ENCODE results near the gene ORC3. TPM values are rescaled to one million over a fixed set of nuclear protein-coding genes. Genes with fewer than 3 reads are reported as not detected.

The ORC3 gene
- total and polyA plus RNA-seq, 10 of the 15 experiments (the other 5 are each of a cell fraction or from before 2014, with no cell fraction given): 27.2 to 76.3 (median 54.6) TPM

- TF ChIP-seq, protein P1, sequence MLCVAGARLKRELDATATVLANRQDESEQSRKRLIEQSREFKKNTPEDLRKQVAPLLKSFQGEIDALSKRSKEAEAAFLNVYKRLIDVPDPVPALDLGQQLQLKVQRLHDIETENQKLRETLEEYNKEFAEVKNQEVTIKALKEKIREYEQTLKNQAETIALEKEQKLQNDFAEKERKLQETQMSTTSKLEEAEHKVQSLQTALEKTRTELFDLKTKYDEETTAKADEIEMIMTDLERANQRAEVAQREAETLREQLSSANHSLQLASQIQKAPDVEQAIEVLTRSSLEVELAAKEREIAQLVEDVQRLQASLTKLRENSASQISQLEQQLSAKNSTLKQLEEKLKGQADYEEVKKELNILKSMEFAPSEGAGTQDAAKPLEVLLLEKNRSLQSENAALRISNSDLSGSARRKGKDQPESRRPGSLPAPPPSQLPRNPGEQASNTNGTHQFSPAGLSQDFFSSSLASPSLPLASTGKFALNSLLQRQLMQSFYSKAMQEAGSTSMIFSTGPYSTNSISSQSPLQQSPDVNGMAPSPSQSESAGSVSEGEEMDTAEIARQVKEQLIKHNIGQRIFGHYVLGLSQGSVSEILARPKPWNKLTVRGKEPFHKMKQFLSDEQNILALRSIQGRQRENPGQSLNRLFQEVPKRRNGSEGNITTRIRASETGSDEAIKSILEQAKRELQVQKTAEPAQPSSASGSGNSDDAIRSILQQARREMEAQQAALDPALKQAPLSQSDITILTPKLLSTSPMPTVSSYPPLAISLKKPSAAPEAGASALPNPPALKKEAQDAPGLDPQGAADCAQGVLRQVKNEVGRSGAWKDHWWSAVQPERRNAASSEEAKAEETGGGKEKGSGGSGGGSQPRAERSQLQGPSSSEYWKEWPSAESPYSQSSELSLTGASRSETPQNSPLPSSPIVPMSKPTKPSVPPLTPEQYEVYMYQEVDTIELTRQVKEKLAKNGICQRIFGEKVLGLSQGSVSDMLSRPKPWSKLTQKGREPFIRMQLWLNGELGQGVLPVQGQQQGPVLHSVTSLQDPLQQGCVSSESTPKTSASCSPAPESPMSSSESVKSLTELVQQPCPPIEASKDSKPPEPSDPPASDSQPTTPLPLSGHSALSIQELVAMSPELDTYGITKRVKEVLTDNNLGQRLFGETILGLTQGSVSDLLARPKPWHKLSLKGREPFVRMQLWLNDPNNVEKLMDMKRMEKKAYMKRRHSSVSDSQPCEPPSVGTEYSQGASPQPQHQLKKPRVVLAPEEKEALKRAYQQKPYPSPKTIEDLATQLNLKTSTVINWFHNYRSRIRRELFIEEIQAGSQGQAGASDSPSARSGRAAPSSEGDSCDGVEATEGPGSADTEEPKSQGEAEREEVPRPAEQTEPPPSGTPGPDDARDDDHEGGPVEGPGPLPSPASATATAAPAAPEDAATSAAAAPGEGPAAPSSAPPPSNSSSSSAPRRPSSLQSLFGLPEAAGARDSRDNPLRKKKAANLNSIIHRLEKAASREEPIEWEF (IDR thresholded peaks at IDR 0.05; ENCODE audit: insufficient replicate concordance, low read depth, low read length): peak; percentile 90
- TF ChIP-seq BHLHE40 (IDR thresholded peaks at IDR 0.05; ENCODE audit: borderline replicate concordance in 1 of 2, low read depth in 2 of 2, low read length in 1 of 2) (no peak), ATF7 (IDR thresholded peaks at IDR 0.05; ENCODE audit: low read depth) (peak; percentile 68), TARDBP (IDR thresholded peaks at IDR 0.05; ENCODE audit: borderline replicate concordance) (no peak), SP1 (IDR thresholded peaks at IDR 0.05; ENCODE audit: low read depth, low read length) (no peak), ZNF207 (IDR thresholded peaks at IDR 0.05; ENCODE audit: borderline replicate concordance) (no peak), RFX5 (IDR thresholded peaks at IDR 0.05; ENCODE audit: low read depth, low read length) (no peak), SREBF2 (IDR thresholded peaks at IDR 0.05; ENCODE audit: low read length) (no peak), MXI1 (IDR thresholded peaks at IDR 0.05; ENCODE audit: low read depth, low read length) (no peak), CHD1 (IDR thresholded peaks at IDR 0.05; ENCODE audit: low read depth, low read length) (no peak), JUND (IDR thresholded peaks at IDR 0.05; ENCODE audit: low read depth, low read length) (no peak), BCL3 (IDR thresholded peaks at IDR 0.05; ENCODE audit: borderline replicate concordance, insufficient read depth, low read depth, low read length, poor library complexity, severe bottlenecking) (no peak), CEBPB (IDR thresholded peaks at IDR 0.05; ENCODE audit: borderline replicate concordance in 1 of 2, low read depth in 2 of 2, low read length in 2 of 2) (no peak), TAF1 (IDR thresholded peaks at IDR 0.05; ENCODE audit: borderline replicate concordance, low read depth, low read length) (peak; percentile 56; the same call in 1 of the 2 replicates), BCL11A (IDR thresholded peaks at IDR 0.05; ENCODE audit: low read depth, low read length) (peak; percentile 65), YY1 (IDR thresholded peaks at IDR 0.05; ENCODE audit: low read depth, low read length) (peak; percentile 49; the same call in 1 of the 2 replicates), FOS (IDR thresholded peaks at IDR 0.05; ENCODE audit: borderline replicate concordance, extremely low read depth, insufficient read length) (no peak), SPI1 (IDR thresholded peaks at IDR 0.05; ENCODE audit: borderline replicate concordance, insufficient read depth, low read depth, low read length) (no peak), SIN3A (IDR thresholded peaks at IDR 0.05; ENCODE audit: low read depth, low read length) (peak; percentile 63; the same call in 1 of the 2 replicates)
- TF ChIP-seq, protein P2, sequence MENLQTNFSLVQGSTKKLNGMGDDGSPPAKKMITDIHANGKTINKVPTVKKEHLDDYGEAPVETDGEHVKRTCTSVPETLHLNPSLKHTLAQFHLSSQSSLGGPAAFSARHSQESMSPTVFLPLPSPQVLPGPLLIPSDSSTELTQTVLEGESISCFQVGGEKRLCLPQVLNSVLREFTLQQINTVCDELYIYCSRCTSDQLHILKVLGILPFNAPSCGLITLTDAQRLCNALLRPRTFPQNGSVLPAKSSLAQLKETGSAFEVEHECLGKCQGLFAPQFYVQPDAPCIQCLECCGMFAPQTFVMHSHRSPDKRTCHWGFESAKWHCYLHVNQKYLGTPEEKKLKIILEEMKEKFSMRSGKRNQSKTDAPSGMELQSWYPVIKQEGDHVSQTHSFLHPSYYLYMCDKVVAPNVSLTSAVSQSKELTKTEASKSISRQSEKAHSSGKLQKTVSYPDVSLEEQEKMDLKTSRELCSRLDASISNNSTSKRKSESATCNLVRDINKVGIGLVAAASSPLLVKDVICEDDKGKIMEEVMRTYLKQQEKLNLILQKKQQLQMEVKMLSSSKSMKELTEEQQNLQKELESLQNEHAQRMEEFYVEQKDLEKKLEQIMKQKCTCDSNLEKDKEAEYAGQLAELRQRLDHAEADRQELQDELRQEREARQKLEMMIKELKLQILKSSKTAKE (IDR thresholded peaks at IDR 0.05; ENCODE audit: low read depth, poor library complexity, severe bottlenecking): peak; percentile 78
Measured at GRCh38 chr6:87700397-87701343, 110.7 kb downstream of the ORC3 start (continued).
